Osteoblast (primary cell): Measurements from ENCODE around the gene KRTAP5-10. TPM values are rescaled to one million over a fixed set of nuclear protein-coding genes. Genes with fewer than 3 reads are reported as not detected.
A peak's percentile ranks its signal among the peaks of the same experiment; 100 is the strongest.
"Not testable (repeated sequence)": the region's sequence is repeated elsewhere in the genome, so short reads cannot be mapped to it uniquely, and the experiment has no call there.

Source experiments
- DNase-seq: peaks from one replicate; pipeline ENCODE4 v3.0.0; 2011; ENCODE audit warnings: low spot score, mixed read lengths; ENCODE audit not compliant: insufficient read length; ENCODE audit errors: missing footprints
- H2AFZ ChIP-seq: 2 replicates; pipeline ENCODE4 v1.6.0; 2011; ENCODE audit warnings: mild to moderate bottlenecking, low read length
- H3K27ac ChIP-seq: 2 replicates; pipeline ENCODE4 v1.5.1; 2011; ENCODE audit warnings: mild to moderate bottlenecking, low read depth, low read length, moderate library complexity
- H3K27me3 ChIP-seq: 2 replicates; pipeline ENCODE4 v1.6.0; 2012; ENCODE audit warnings: mild to moderate bottlenecking, control low read depth, inconsistent platforms, low read length, moderate library complexity; ENCODE audit not compliant: insufficient read depth
- H3K36me3 ChIP-seq: 2 replicates; pipeline ENCODE4 v1.5.1; 2011; ENCODE audit warnings: mild to moderate bottlenecking, low read length, control low read depth, moderate library complexity; ENCODE audit not compliant: insufficient read depth
- H3K4me1 ChIP-seq: 2 replicates; pipeline ENCODE4 v1.5.1; 2011; ENCODE audit warnings: mild to moderate bottlenecking, low read length, control low read depth, moderate library complexity; ENCODE audit not compliant: insufficient read depth
- H3K4me2 ChIP-seq: 2 replicates; pipeline ENCODE4 v1.6.0; 2011; ENCODE audit warnings: mild to moderate bottlenecking, low read length; ENCODE audit not compliant: insufficient read depth
- H3K4me3 ChIP-seq: fragments of 200-600 bp; sonication (generic); 3 replicates; pipeline ENCODE4 v1.5.1; 2012; ENCODE audit warnings: mild to moderate bottlenecking, low read length, inconsistent platforms; ENCODE audit not compliant: insufficient read depth
- H3K79me2 ChIP-seq: 2 replicates; pipeline ENCODE4 v1.6.0; 2012; ENCODE audit warnings: mild to moderate bottlenecking, low read length, control low read depth, inconsistent platforms; ENCODE audit not compliant: insufficient read depth
- H3K9me3 ChIP-seq: 2 replicates; pipeline ENCODE4 v1.5.1; 2011; ENCODE audit warnings: low read depth, low read length, control low read depth
- H4K20me1 ChIP-seq: 2 replicates; pipeline ENCODE4 v1.6.0; 2012; ENCODE audit warnings: mild to moderate bottlenecking, low read length, control low read depth; ENCODE audit not compliant: insufficient read depth
- total RNA-seq: library from RNA; depleted of rRNA; stranded (reverse); fragments of >200 nt; gene quantifications from 2 replicates; pipeline ENCODE4 v1.2.3, GENCODE V29; 2012
- TF ChIP-seq, protein P1 (sequence below): IDR thresholded peaks from 2 replicates; pipeline ENCODE4 v1.5.1; 2011; ENCODE audit warnings: mild to moderate bottlenecking, low read depth, low read length, moderate library complexity; ENCODE audit errors: extremely low read depth

KRTAP5-10 gene
- total RNA-seq, 1 donor, result 0.36 TPM

GRCh38 chr11:71604798-71605488, 39.6 kb downstream of the KRTAP5-10 start:
- not testable (repeated sequence) for H3K79me2 ChIP-seq, H3K9me3 ChIP-seq, H3K36me3 ChIP-seq, H2AFZ ChIP-seq, H4K20me1 ChIP-seq, H3K4me1 ChIP-seq, H3K4me2 ChIP-seq, H3K4me3 ChIP-seq, H3K27me3 ChIP-seq, H3K27ac ChIP-seq
- TF ChIP-seq, protein P1, sequence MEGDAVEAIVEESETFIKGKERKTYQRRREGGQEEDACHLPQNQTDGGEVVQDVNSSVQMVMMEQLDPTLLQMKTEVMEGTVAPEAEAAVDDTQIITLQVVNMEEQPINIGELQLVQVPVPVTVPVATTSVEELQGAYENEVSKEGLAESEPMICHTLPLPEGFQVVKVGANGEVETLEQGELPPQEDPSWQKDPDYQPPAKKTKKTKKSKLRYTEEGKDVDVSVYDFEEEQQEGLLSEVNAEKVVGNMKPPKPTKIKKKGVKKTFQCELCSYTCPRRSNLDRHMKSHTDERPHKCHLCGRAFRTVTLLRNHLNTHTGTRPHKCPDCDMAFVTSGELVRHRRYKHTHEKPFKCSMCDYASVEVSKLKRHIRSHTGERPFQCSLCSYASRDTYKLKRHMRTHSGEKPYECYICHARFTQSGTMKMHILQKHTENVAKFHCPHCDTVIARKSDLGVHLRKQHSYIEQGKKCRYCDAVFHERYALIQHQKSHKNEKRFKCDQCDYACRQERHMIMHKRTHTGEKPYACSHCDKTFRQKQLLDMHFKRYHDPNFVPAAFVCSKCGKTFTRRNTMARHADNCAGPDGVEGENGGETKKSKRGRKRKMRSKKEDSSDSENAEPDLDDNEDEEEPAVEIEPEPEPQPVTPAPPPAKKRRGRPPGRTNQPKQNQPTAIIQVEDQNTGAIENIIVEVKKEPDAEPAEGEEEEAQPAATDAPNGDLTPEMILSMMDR, result peak; percentile 17
- DNase-seq, result peak; percentile 37

DNA sequence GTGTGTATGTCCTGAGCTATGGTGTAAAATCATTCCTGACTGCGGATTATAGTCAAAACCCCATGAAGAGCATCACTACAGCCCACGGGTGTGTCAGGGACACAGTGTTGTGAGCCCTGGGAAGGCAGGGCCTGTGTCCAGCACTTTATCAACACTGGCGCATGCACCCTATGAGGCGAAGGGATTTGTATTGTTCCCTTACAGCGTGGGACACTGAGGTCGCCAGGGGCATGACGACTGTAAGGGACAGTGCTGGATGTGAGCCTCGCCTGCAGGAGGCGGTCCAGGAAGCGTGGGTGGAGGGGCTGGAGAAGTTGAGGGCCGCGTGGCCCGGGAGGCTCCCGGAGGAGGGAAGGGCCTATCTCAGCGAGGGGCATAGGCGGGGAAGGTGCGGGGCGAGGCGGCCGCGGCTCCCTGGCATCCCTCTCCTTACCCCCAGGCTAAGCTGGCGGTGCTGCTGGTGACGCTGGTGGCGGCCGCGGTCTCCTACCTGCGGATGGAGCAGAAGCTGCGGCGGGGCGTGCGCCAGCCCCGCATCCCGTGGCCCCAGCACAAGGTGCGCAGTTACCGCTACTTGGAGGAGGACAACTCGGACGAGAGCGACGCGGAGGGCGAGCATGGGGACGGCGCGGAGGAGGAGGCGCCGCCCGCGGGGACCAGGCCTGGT, 41.6 kb downstream of the KRTAP5-10 start:
- not testable (repeated sequence) for H3K4me1 ChIP-seq, H3K4me2 ChIP-seq, H3K4me3 ChIP-seq

DNA sequence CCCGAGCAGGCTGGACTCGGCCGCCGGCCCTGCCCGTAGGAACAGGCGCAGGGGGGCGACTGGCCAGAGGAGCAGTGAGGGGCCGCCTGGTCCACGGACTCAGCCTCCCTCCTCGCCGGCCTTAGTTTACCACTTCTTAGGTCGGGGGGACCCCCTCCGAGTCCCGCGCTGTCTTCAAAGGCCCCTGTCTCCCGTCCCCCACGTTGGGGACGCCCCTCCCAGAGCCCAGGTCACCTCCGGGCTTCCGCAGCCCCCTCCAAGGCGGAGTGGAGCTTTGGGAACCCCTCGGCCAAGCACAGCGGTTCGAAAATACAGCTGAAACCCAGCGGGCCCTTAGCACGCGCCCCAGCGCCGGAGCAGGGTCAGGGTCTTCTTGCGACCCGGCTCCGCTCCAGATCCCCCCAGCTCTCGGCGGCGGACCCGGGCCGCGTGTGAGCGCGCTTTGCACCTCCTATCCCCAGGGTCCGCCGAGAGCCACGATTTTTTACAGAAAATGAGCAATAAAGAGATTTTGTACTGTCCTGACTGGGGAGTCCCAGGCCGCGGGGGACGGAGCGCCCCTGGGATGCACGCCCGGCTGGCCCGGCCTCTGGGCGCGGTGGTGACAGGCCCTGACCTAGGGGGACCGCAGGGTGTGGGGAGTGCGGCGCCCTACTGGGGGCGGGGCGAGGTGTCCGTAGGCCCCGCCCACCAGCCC, 42.3 kb downstream of the KRTAP5-10 start:
- not testable (repeated sequence) for H3K4me2 ChIP-seq, H2AFZ ChIP-seq, H4K20me1 ChIP-seq, H3K36me3 ChIP-seq, H3K9me3 ChIP-seq, H3K27me3 ChIP-seq, H3K79me2 ChIP-seq, H3K27ac ChIP-seq, H3K4me3 ChIP-seq, H3K4me1 ChIP-seq
- peak; percentile 58 for DNase-seq

More for the DNA sequence above, 41.6 kb downstream of the KRTAP5-10 start:
- H3K27me3 ChIP-seq, H3K27ac ChIP-seq, H3K9me3 ChIP-seq, H3K79me2 ChIP-seq, H2AFZ ChIP-seq, H3K36me3 ChIP-seq, H4K20me1 ChIP-seq: not testable (repeated sequence)
- peak; percentile 25 for DNase-seq

GRCh38 chr11:71608272-71608671, 42.9 kb downstream of the KRTAP5-10 start:
- not testable (repeated sequence) for H3K36me3 ChIP-seq, H4K20me1 ChIP-seq, H3K4me3 ChIP-seq, H3K4me1 ChIP-seq, H3K27me3 ChIP-seq, H3K9me3 ChIP-seq, H3K4me2 ChIP-seq, H2AFZ ChIP-seq, H3K27ac ChIP-seq, H3K79me2 ChIP-seq, DNase-seq

DNA sequence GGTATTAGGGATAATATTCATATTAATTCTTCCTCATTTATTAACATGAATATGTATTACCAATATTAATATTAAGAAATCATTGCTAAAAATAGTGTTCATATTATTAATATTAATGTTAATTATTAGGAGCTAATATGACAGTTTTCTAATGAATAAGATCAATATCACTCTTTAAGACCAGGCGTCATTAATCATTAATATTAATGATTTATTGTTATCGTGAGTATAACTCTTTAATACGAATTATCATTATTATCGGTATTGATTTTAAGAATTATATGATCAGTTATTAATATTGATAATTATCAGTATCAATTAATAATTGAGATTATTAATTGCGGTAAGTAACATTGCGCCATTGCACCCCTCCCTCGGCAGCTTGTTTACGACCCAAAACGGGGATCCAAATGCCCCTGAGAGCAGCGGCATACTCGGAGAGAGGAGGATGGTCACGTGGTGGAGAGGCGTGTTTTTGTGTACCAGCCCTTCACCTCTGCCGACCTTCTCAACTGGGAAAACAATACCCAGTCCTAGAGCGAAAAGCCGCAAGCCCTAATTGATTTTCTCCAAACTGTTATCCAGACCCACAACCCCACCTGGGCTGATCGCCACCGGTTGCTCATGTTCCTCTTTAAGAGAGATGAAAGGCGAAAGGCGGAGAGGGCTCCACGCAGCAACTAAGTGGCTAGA, 46.0 kb downstream of the KRTAP5-10 start:
- H3K36me3 ChIP-seq, H3K4me3 ChIP-seq, DNase-seq, H3K4me1 ChIP-seq, H3K27ac ChIP-seq, H3K27me3 ChIP-seq, H4K20me1 ChIP-seq, H3K79me2 ChIP-seq, H3K9me3 ChIP-seq, H2AFZ ChIP-seq, H3K4me2 ChIP-seq: not testable (repeated sequence)

DNA sequence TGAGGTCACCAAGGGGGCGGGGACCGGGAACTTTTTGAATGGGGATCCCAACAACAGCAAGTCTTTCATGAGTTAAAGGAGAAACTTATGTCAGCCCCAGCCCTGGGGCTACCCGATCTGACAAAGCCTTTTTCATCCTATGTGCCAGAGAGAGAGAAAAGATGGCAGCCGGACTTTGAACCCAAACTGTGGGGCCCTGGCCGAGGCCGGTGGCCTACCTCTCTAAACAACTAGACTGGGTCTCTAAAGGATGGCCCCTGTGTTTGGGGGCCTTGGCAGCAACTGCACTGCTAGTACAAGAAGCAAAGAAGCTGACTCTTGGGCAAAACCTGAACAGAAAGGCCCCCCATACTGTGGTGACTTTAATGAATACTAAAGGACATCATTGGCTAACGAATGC, 48.6 kb downstream of the KRTAP5-10 start:
- not testable (repeated sequence) for H3K4me1 ChIP-seq, H4K20me1 ChIP-seq, H2AFZ ChIP-seq, DNase-seq, H3K4me2 ChIP-seq, H3K9me3 ChIP-seq, H3K4me3 ChIP-seq, H3K36me3 ChIP-seq, H3K79me2 ChIP-seq, H3K27ac ChIP-seq, H3K27me3 ChIP-seq

GRCh38 chr11:71614366-71614917, 49.1 kb downstream of the KRTAP5-10 start:
- not testable (repeated sequence) for H3K79me2 ChIP-seq, DNase-seq, H3K27me3 ChIP-seq, H3K9me3 ChIP-seq, H3K4me1 ChIP-seq, H3K27ac ChIP-seq, H4K20me1 ChIP-seq, H2AFZ ChIP-seq, H3K36me3 ChIP-seq, H3K4me2 ChIP-seq, H3K4me3 ChIP-seq
